ENCODE data around the gene UNC93B1. TPM values are rescaled to one million over a fixed set of nuclear protein-coding genes. Genes with fewer than 3 reads are reported as not detected.
"Not testable (repeated sequence)": the region's sequence is repeated elsewhere in the genome, so short reads cannot be mapped to it uniquely, and the experiment has no call there.

The UNC93B1 gene
- total RNA-seq, 6 donors from 2014 or later, result 99.3 to 186 (median 124) TPM

DNA sequence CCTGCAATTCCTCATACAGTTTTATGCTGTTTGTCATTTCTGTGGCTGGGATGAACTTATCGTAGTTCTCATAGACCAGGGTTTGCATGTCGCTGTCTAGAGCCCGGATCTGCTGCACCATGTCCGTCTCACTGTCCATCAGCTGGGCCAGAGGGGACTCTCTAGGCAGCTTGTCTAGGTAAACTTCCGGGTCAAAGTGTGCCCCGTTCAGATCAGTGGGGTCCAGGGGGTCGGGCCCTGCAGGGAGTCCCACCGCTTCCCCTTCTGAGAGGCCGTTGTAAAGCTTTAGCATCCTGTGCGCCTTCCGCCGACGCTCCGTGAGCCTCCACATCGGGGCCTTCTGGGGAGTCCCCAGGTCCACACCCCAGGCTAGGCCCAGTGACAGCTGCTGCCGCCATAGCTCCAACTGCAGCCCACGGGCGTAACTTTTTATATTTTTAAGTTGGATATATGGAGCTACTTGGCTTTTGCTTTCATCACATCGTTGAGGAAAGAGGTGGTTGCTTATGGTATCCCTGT, 38.0 kb downstream of the UNC93B1 start:
- not testable (repeated sequence) for H3K4me1 ChIP-seq; H3K27ac ChIP-seq; H3K4me3 ChIP-seq; H3K9me3 ChIP-seq; H3K36me3 ChIP-seq; ATAC-seq (ENCODE audit: low FRiP score in 2 of 2); H3K27me3 ChIP-seq
- DNase-seq, result peak in 1 of 2 donors; percentile 57
- 90 to 92% methylated on average over 19 of the region's 19 CpGs for WGBS, 2 donors

- H3K27ac ChIP-seq; H3K27me3 ChIP-seq; H3K4me3 ChIP-seq; H3K4me1 ChIP-seq; DNase-seq; H3K9me3 ChIP-seq; H3K36me3 ChIP-seq; ATAC-seq (ENCODE audit: low FRiP score in 2 of 2): not testable (repeated sequence)
Observed at GRCh38 chr11:67964746-67965145, 39.2 kb downstream of the UNC93B1 start.

DNA sequence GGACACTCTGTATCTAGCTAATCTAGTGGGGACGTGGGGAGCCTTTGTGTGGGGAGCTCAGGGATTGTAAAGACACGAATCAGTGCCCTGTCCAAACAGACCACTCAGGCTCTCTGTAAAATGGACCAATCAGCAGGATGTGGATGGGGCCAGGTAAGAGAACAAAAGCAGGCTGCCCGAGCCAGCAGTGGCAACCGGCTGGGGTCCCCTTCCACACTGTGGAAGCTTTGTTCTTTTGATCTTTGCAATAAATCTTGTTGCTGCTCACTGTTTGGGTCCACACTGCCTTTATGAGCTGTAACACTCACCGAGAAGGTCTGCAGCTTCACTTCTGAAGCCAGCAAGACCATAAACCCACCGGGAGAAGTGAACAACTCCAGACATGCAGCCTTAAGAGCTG, 40.0 kb downstream of the UNC93B1 start:
- not testable (repeated sequence) for ATAC-seq (ENCODE audit: low FRiP score in 2 of 2); H3K4me3 ChIP-seq; H3K36me3 ChIP-seq; DNase-seq; H3K4me1 ChIP-seq; H3K9me3 ChIP-seq; H3K27me3 ChIP-seq; H3K27ac ChIP-seq
- 20 to 61% methylated on average over 1 to 6 of the region's 6 CpGs for whole genome bisulfite sequencing, 2 donors

- not testable (repeated sequence) for ATAC-seq (ENCODE audit: low FRiP score in 2 of 2); H3K9me3 ChIP-seq; H3K4me3 ChIP-seq; H3K27ac ChIP-seq; H3K27me3 ChIP-seq; H3K4me1 ChIP-seq; H3K36me3 ChIP-seq
- DNase-seq, result peak in 1 of 2 donors; percentile 67
- WGBS, 2 donors, result 67 to 97% methylated on average over 1 to 11 of the region's 16 CpGs
Observed at GRCh38 chr11:67963217-67963616, 40.7 kb downstream of the UNC93B1 start.

GRCh38 chr11:67956236-67956635, 47.7 kb downstream of the UNC93B1 start:
- not testable (repeated sequence) for H3K9me3 ChIP-seq; ATAC-seq (ENCODE audit: low FRiP score in 2 of 2); H3K4me3 ChIP-seq; H3K36me3 ChIP-seq; DNase-seq; H3K4me1 ChIP-seq; H3K27ac ChIP-seq; H3K27me3 ChIP-seq
- WGBS, 2 donors, result 70 to 75% methylated on average over 6 of the region's 6 CpGs

GRCh38 chr11:67955461-67956007, 48.4 kb downstream of the UNC93B1 start:
- H3K27me3 ChIP-seq, H3K36me3 ChIP-seq, H3K9me3 ChIP-seq, H3K4me1 ChIP-seq: not testable (repeated sequence)
- WGBS, 2 donors, result 0% methylated on average over 3 of the region's 57 CpGs; no CpG with 5 or more reads in 1 of the 2 donors
- Histone ChIP-seq H3K4me3 (peak overlapping the region; percentile 44 to 69 (median 60)), H3K27ac (peak overlapping the region in 2 of 4 donors; percentile 39 to 60)
- DNase-seq (peak; percentile 80 to 98), ATAC-seq (ENCODE audit: low FRiP score in 2 of 2) (peak; percentile 78 to 81)
- peak; percentile 66 to 91 (median 79) for TF ChIP-seq CTCF (IDR thresholded peaks at IDR 0.05)

DNA sequence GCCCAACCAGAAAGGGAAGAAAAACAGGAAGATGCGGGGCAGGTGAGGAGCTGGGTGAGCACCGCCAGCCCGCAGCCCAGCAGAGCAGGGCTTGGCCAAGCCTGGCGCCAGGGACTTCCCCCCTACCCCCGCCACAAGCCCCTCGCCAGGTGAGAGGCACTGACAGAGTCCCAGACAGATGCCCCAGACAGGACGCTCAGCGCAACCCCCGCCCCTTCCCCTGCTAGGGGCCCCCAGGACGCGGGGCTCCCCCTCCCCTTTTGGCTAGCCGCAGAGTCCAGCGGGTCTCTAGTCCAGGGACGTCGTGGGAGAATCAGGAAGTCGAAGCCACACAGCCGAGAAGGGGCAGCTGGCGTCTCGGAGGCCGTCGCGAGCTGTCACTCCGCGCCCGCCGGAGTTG, 48.9 kb downstream of the UNC93B1 start:
- not testable (repeated sequence) for H3K9me3 ChIP-seq; H3K4me1 ChIP-seq; H3K36me3 ChIP-seq; H3K27me3 ChIP-seq; DNase-seq; ATAC-seq (ENCODE audit: low FRiP score in 2 of 2)
- Histone ChIP-seq H3K4me3 (peak overlapping the region; percentile 44 to 69 (median 60)), H3K27ac (peak overlapping the region in 2 of 4 donors; percentile 39 to 60)
- 14 to 26% methylated on average over 3 to 4 of the region's 26 CpGs for WGBS, 2 donors

GRCh38 chr11:67954251-67954650, 49.6 kb downstream of the UNC93B1 start:
- 87 to 96% methylated on average over 10 to 14 of the region's 14 CpGs for WGBS, 2 donors
- not testable (repeated sequence) for ATAC-seq (ENCODE audit: low FRiP score in 2 of 2)

DNA sequence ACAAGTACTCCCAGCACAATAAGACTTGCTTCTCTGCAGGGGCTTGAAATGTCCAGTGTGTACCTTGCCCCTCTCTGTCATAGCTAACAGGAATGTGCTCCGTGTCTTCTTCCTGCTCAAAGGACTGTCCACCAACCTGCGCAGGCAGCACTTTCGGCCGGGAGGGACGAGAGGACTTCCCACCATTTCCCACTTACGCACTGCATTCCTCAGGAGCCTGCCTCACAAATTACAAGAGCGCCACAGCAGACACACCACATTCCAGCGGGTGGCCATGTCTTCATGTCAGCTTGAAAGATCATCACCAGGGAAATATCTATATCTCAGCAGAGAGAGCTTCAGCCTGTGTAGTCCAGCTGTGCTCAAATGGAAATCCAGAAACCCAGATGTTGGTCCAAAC, 53.2 kb downstream of the UNC93B1 start:
- H3K4me1 ChIP-seq; H3K27me3 ChIP-seq; ATAC-seq (ENCODE audit: low FRiP score in 2 of 2); DNase-seq; H3K27ac ChIP-seq; H3K36me3 ChIP-seq; H3K9me3 ChIP-seq; H3K4me3 ChIP-seq: not testable (repeated sequence)
- whole genome bisulfite sequencing, 2 donors, result 76 to 78% methylated on average over 5 to 8 of the region's 8 CpGs

More at GRCh38 chr11:67954251-67954650, 49.6 kb downstream of the UNC93B1 start:
- H3K27me3 ChIP-seq, H3K27ac ChIP-seq, H3K36me3 ChIP-seq, H3K4me1 ChIP-seq, H3K4me3 ChIP-seq, H3K9me3 ChIP-seq: not testable (repeated sequence)
- DNase-seq, result peak in 1 of 2 donors; percentile 76

GRCh38 chr11:67947785-67948184, 56.1 kb downstream of the UNC93B1 start:
- not testable (repeated sequence) for H3K4me1 ChIP-seq; ATAC-seq (ENCODE audit: low FRiP score in 2 of 2); H3K4me3 ChIP-seq; DNase-seq; H3K36me3 ChIP-seq; H3K9me3 ChIP-seq; H3K27me3 ChIP-seq; H3K27ac ChIP-seq
- 83 to 91% methylated on average over 3 to 4 of the region's 7 CpGs for WGBS, 2 donors

DNA sequence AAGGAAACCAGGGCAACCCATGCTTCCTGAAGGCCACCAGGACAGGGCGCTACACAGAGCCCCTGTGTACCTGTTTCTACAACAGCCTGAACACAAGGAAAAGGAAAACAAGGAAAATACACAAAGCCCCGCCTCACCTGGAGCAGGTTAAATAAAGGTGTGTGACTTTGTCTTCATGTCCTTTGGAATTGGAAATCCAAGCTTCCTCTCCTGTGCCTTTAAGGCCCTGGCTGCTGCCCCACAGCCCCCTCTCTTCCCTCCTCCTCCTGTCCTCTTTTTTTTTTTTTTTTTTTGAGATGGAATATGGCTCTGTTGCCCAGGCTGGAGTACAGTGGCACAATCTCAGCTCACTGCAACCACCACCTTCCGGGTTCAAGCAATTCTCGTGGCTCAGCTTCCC, 57.5 kb downstream of the UNC93B1 start:
- not testable (repeated sequence) for H3K27ac ChIP-seq; H3K36me3 ChIP-seq; H3K4me3 ChIP-seq; ATAC-seq (ENCODE audit: low FRiP score in 2 of 2); H3K4me1 ChIP-seq; H3K9me3 ChIP-seq; H3K27me3 ChIP-seq; DNase-seq
- WGBS, 2 donors, result 74 to 78% methylated on average over 4 of the region's 4 CpGs

DNA sequence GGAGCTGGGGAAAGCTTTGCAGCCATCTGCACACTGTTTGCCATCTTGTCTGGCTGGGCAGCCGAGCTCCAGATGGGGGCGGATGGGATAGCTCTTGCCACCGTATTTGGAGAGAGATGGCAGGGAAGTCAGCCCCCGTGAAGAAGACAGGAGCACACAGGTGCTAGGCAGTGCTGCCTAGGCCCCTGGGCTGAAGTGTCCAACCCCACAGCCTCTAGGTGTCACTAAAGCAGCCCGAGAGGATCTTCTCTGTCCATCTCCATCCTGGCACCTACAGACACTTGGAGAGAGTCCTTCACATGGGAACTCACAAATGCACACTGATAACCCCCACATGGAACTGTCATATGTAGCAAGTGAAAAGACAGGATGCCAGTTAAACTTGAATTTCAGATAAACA, 60.5 kb downstream of the UNC93B1 start:
- WGBS, 2 donors, result 41 to 73% methylated on average over 2 to 3 of the region's 5 CpGs
- H3K9me3 ChIP-seq; H3K4me3 ChIP-seq; ATAC-seq (ENCODE audit: low FRiP score in 2 of 2); H3K4me1 ChIP-seq; H3K36me3 ChIP-seq; DNase-seq; H3K27ac ChIP-seq; H3K27me3 ChIP-seq: not testable (repeated sequence)

Data from upper lobe of left lung (tissue), 6 donors.